Gastroesophageal sphincter (tissue), 4 donors: ENCODE data around the gene ZNF2. TPM values are rescaled to one million over a fixed set of nuclear protein-coding genes. Genes with fewer than 3 reads are reported as not detected.

Source experiments
- ATAC-seq: fragments of 150-250 bp; one replicate; pipeline ENCODE4 v1.9.1; 2016; ENCODE audit warnings: mild to moderate bottlenecking, moderate library complexity
- H3K27ac ChIP-seq, 4 donors: fragments of 200-600 bp; sonication (generic) in 3 of 4; 1 replicate in 3 of 4; 2 replicates in 1 of 4; pipeline ENCODE4 v1.5.1; 2016 to 2019
- H3K27me3 ChIP-seq: fragments of 200-600 bp; sonication (generic); one replicate; pipeline ENCODE4 v1.5.1; 2019
- H3K36me3 ChIP-seq, 2 donors: fragments of 200-600 bp; sonication (generic); one replicate each; pipeline ENCODE4 v1.5.1; 2019; ENCODE audit warnings: control low read depth in 1 of 2
- H3K4me1 ChIP-seq, 3 donors: fragments of 200-600 bp; sonication (generic); 1 replicate in 2 of 3; 2 replicates in 1 of 3; pipeline ENCODE4 v1.5.1; 2016 to 2019; ENCODE audit warnings: control low read depth in 2 of 3
- H3K4me3 ChIP-seq, 2 donors: fragments of 200-600 bp; sonication (generic); one replicate each; pipeline ENCODE4 v1.5.1; 2019; ENCODE audit warnings: mild to moderate bottlenecking in 1 of 2, moderate library complexity in 1 of 2
- H3K9me3 ChIP-seq, 3 donors: fragments of 200-600 bp; sonication (generic); one replicate each; pipeline ENCODE4 v1.5.1; 2017 to 2019; ENCODE audit warnings: control low read depth in 2 of 3
- EP300 ChIP-seq: sonication (generic); formaldehyde crosslinking; IDR thresholded peaks from one replicate; pipeline ENCODE4 v1.6.1; 2017; ENCODE audit warnings: antibody characterized with exemption, mild to moderate bottlenecking
- POLR2A ChIP-seq, 2 donors: fragments of 450-650 bp; IDR thresholded peaks; one replicate each; pipeline ENCODE4 v1.6.1; 2017; ENCODE audit warnings: antibody characterized with exemption in 2 of 2, mild to moderate bottlenecking in 2 of 2, moderate library complexity in 1 of 2
- POLR2AphosphoS5 ChIP-seq: sonication (generic); formaldehyde crosslinking; IDR thresholded peaks from one replicate; pipeline ENCODE4 v1.6.1; 2017; ENCODE audit warnings: antibody characterized with exemption
- WGBS, 2 donors: methylation state at CpG; one replicate each; pipeline ENCODE4 v1.1.5; 2018; ENCODE audit warnings: low coverage in 1 of 2; 5-methylcytosine and 5-hydroxymethylcytosine counted together
- total RNA-seq, 4 donors: library from RNA; depleted of rRNA; stranded (reverse); fragments of >200 nt; gene quantifications; one replicate each; pipeline ENCODE4 v1.1.0, GENCODE V29; 2016
- TF ChIP-seq, protein P1 (sequence below), 4 experiments: fragments of 200-600 bp in 2 of 4; fragments of 450-650 bp in 2 of 4; sonication (generic) in 1 of 4; IDR thresholded peaks; one replicate each; pipeline ENCODE4 v1.5.1; 2017 to 2019; ENCODE audit warnings: antibody characterized with exemption in 4 of 4, mild to moderate bottlenecking in 2 of 4, moderate library complexity in 2 of 4

The ZNF2 gene
- 1 to 10 TPM; 3.1 to 7.9 (median 3.7) TPM for total RNA-seq

DNA sequence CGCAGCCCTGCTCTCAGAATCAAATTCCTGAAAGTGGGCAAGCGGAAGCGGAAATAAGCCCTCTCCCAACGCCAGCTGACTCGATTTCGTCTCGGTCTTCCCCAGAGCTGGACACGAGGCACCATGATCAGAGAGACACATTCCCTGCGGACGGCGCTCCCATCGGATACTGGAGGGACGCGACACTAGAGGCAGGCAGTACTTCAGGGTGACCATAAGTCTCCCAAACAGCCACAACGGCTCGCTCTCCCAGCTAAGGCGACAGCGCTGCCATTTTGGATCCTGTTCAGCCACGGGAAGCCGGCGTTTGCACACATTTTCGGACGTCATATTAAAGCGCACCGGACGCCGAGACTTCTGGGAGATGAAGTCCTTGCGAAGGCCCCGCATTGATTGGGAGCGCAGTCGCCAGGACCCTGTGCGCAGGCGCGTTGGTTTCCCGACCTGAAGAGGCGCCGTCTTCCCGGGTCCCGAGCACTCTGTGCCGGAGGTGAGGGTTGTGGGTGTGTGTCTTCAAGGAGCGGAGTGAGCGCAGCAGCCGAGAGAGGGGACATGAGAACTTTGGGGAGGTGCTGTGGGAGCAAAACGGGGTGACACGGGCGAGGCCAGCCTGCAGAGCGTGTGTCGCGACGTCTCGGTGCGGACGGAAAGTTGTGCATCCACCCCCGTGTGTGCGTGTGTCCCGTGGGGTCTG is at the start of gene ZNF2:
ZNF2 (plus strand) TSS at position 439 of the 694 bp plus-strand sequence. CDS start 10,418 bp downstream, outside the sequence.
- H3K4me1 ChIP-seq = peaks cover 2 to 30% (median 13%) of the 10 kb centered on the region in 3 donors
- H3K36me3 ChIP-seq = no peaks in the 10 kb centered on the region
- H3K9me3 ChIP-seq = no peaks in the 10 kb centered on the region
- TF ChIP-seq POLR2A (IDR thresholded peaks at IDR 0.05) (peak; percentile 42 to 56), POLR2AphosphoS5 (peak; percentile 78), EP300 (no peak)
- TF ChIP-seq, protein P1, sequence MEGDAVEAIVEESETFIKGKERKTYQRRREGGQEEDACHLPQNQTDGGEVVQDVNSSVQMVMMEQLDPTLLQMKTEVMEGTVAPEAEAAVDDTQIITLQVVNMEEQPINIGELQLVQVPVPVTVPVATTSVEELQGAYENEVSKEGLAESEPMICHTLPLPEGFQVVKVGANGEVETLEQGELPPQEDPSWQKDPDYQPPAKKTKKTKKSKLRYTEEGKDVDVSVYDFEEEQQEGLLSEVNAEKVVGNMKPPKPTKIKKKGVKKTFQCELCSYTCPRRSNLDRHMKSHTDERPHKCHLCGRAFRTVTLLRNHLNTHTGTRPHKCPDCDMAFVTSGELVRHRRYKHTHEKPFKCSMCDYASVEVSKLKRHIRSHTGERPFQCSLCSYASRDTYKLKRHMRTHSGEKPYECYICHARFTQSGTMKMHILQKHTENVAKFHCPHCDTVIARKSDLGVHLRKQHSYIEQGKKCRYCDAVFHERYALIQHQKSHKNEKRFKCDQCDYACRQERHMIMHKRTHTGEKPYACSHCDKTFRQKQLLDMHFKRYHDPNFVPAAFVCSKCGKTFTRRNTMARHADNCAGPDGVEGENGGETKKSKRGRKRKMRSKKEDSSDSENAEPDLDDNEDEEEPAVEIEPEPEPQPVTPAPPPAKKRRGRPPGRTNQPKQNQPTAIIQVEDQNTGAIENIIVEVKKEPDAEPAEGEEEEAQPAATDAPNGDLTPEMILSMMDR (IDR thresholded peaks at IDR 0.05) = peak in 2 of 4 experiments; percentile 8 to 28
- peak within 1 kb of the TSS; percentile 77 to 98 (median 87) for H3K27ac ChIP-seq
- peak; percentile 98 for ATAC-seq
- peak within 1 kb of the TSS; percentile 40 to 68 for H3K4me3 ChIP-seq
- no peaks in the 10 kb centered on the region for H3K27me3 ChIP-seq
- 1% methylated on average over 15 of the region's 56 CpGs; no CpG with 5 or more reads in 1 of the 2 donors for WGBS, 2 donors

DNA sequence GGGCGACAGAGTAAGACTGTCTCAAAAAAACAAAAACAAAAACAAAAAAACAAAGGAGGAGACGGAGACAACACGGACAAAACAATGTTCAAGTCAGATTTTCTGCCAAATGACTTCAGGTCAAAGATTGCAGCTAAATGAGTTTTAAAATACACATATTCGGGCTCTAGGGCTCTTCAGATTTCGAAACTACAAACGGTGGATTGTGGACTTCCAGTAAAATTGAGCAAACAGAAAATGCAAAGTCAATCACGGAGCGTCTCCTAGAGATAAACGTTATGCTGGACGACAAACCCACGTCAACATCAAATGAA is 44.6 kb upstream of the ZNF2 start:
- no peaks in the 10 kb centered on the region for H3K27me3 ChIP-seq
- no peak for ATAC-seq
- 0% methylated on average over 8 to 9 of the region's 11 CpGs for WGBS, 2 donors
- H3K4me1 ChIP-seq = peaks cover 0 to 45% (median 16%) of the 10 kb centered on the region in 3 donors
- peak overlapping the region; percentile 83 to 93 (median 92) for H3K27ac ChIP-seq
- peaks cover 0 to 11% of the 10 kb centered on the region in 2 donors for H3K36me3 ChIP-seq
- no peak for TF ChIP-seq EP300
- TF ChIP-seq POLR2A (IDR thresholded peaks at IDR 0.05) = no peak
- TF ChIP-seq, protein P1 (IDR thresholded peaks at IDR 0.05) = no peak
- TF ChIP-seq POLR2AphosphoS5 = no peak
- no peaks in the 10 kb centered on the region for H3K9me3 ChIP-seq
- peak overlapping the region; percentile 96 to 99 for H3K4me3 ChIP-seq

DNA sequence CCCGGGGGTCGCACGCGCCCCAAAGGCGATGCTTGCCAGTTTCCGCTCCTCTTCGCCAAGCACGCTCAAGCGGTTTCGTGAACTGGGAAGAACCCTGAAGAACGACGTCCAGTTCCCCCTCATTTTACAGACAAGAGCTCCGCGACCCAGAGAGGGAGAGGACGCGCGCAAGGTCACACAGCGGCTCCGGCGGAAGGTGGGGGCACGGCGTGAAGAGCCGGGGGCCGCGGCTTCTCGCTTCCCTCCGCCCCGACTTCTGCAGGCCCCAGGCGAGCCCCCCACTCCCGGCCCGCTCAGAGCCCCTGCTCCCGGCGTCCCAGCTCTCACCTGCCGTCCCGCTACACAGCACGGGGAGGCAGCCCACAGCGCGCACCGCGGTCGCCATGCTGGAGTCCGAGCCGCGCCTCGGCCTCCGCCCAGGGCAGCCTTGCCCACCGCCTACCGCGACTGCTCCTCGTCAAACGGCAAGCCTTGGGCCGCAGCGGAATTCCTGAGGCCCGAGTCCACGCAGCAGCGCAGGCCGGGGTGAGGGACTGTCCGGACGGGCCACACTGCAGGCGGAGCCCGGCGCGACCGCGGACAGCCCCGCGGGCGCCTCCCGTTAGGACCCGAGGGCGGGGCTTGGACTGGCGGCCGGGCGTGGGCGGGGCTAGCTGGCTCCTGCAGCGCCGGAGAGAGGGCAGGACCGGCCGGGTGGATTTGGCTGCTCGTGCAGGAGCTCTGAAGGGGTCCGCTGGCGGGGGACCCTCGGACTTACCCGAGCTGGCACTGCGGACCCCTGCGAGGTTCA is 44.0 kb upstream of the ZNF2 start, which contains the start of gene MRPS5:
MRPS5 (minus strand) TSS at position 402 of the 790 bp plus-strand sequence; CDS start at position 385, 17 bp downstream.
- WGBS, 2 donors = no CpG with 5 or more reads among the region's 86 CpGs
- Histone ChIP-seq H3K36me3 (peaks cover 0 to 8% of the 10 kb centered on the region in 2 donors), H3K4me1 (peaks cover 0 to 45% (median 16%) of the 10 kb centered on the region in 3 donors), H3K27me3 (no peaks in the 10 kb centered on the region), H3K27ac (peak within 1 kb of the TSS; percentile 83 to 93 (median 92)), H3K4me3 (peak within 1 kb of the TSS; percentile 96 to 99), H3K9me3 (no peaks in the 10 kb centered on the region)
- ATAC-seq = peak; percentile 97
- TF ChIP-seq, protein P1 (IDR thresholded peaks at IDR 0.05) = peak in 2 of 4 experiments; percentile 17 to 24
- TF ChIP-seq POLR2A (IDR thresholded peaks at IDR 0.05) (peak; percentile 49 to 62), POLR2AphosphoS5 (peak; percentile 58), EP300 (no peak)

DNA sequence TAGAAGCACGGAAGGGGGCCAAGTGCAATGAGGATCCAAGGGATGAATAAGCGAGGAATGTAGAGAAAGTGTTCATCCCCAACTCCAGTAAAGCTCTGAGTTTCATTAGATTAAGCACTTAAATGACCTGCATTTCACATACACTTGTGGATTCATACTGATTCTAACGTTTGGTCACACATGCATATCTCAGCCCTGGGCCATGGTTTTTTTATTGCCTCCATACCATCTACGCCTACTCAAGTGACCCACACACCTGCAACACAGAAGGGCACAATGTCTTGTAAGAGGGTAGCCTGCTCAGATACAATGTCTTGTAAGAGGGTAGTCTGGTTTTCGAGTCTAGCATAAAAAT is 43.4 kb upstream of the ZNF2 start:
- Histone ChIP-seq H3K4me1 (peaks cover 0 to 43% (median 16%) of the 10 kb centered on the region in 3 donors), H3K27me3 (no peaks in the 10 kb centered on the region), H3K4me3 (peak overlapping the region; percentile 96 to 99), H3K36me3 (peaks cover 0 to 4% of the 10 kb centered on the region in 2 donors), H3K9me3 (no peaks in the 10 kb centered on the region), H3K27ac (peak overlapping the region; percentile 83 to 93 (median 92))
- WGBS, 2 donors = 7 to 19% methylated on average over 2 to 4 of the region's 5 CpGs
- ATAC-seq = peak; percentile 3
- TF ChIP-seq, protein P1 (IDR thresholded peaks at IDR 0.05) = no peak
- TF ChIP-seq POLR2AphosphoS5 = no peak
- no peak for TF ChIP-seq POLR2A (IDR thresholded peaks at IDR 0.05)
- no peak for TF ChIP-seq EP300
